ENCODE data around the gene C20orf141.
"Not testable (repeated sequence)": the region's sequence is repeated elsewhere in the genome, so short reads cannot be mapped to it uniquely, and the experiment has no call there.

Gene C20orf141, protein sequence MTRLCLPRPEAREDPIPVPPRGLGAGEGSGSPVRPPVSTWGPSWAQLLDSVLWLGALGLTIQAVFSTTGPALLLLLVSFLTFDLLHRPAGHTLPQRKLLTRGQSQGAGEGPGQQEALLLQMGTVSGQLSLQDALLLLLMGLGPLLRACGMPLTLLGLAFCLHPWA
- 0 reads per million in 3 experiments for total RNA-seq

- no peak for DNase-seq
Measured at GRCh38 chr20:2814587-2815051, at the start of gene C20orf141. TSS of gene C20orf141 (plus strand) at chr20:2814987. CDS start at chr20:2815185, 198 bp downstream.

DNA sequence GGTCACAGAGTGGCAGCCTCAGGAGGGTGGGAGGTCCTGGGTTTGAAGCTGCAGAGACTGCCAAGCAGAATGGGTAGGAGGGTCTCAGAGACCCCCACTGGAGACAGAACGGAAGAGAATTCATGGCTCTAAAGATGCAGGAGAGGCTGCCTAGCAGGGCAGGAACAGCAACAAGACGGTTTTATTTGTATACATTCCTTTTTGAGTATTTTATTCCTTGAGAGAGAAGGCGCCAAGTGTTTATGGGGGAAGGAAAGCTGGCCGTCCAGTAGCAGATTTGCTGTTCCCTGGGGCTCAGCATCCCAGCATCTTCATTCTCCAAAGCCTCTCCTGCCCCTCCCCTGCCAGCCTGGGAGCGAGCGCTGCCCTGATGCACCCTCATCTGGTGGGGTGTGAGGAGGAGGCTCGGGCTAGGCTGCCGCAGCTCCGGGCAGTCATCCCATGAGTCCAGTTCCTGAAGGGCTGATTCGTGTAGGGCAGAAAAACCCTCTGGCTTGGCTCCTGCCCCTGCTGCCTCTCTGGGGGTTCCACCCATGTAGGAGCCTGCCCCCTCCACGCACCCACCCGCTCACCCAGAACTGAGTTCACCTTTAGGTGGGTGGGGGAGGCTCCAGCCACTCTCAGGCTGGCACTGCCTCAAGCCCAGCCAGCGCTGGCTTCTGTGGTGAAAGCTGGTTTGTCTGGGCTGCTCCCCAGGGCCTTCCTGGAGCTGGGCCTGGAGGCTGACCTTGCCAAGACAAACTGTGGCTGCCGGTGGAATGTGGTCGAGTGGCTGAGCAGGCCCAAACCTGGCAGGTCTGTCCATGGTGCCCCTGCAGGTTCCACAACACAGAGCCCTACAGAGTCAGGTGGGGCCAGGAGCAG, 46.8 kb upstream of the C20orf141 start:
- no peak for DNase-seq

GRCh38 chr20:2768632-2769015, 46.2 kb upstream of the C20orf141 start:
- DNase-seq, result no peak

DNA sequence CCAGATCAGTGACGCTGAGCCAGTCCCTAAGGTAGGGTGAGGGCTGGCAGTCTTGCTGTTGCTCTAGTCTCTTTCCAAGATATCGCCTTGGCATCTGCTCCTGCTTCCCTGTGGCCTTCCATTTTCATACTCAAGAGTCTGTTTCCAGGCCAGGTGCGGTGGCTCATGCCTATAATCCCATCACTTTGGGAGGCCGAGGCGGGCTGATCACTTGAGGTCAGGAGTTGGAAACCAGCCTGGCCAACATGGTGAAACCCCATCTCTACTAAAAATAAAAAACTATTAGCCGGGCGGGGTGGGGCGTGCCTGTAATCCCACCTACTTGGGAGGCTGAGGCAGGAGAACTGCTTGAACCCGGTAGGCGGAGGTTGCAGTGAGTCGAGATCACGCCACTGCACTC, 44.7 kb upstream of the C20orf141 start:
- not testable (repeated sequence) for DNase-seq

- no peak for DNase-seq
Measured at GRCh38 chr20:2771631-2772080, 43.1 kb upstream of the C20orf141 start.

DNA sequence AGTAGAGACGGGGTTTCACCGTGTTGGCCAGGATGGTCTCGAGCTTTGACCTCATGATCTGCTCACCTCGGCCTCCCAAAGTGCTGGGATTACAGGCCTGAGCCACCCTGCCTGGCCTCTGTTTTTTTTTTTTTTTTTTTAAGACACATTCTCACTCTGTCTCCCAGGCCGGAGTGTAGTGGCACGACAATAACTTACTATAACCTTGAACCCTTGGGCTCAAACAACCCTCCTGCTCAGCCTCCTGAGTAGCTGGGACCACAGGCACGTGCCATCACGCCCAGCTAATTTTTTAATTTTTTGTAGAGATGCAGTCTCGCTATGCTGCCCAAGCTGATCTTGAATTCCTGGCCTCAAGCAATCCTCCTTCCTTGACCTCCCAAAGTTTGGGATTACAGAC, 41.0 kb upstream of the C20orf141 start:
- no peak for DNase-seq

DNA sequence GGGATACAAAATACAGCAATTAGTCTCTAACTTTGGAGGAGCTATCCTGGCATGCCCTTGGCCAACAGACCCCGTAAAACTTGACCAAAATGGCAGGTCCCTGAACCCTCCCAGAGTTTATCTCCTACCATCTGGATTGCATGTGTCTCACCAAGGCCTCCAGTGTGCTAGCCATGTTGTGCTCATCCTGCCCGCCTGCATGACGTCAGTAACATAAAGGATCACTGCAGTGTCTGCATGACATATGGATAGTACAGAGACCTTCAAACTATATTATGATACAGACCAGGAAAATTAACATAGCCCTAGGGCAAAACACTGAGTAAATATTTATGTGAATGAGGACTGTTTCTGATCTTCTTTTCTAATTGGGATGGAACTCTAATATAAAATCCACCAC, 39.6 kb upstream of the C20orf141 start:
- DNase-seq, result no peak

DNA sequence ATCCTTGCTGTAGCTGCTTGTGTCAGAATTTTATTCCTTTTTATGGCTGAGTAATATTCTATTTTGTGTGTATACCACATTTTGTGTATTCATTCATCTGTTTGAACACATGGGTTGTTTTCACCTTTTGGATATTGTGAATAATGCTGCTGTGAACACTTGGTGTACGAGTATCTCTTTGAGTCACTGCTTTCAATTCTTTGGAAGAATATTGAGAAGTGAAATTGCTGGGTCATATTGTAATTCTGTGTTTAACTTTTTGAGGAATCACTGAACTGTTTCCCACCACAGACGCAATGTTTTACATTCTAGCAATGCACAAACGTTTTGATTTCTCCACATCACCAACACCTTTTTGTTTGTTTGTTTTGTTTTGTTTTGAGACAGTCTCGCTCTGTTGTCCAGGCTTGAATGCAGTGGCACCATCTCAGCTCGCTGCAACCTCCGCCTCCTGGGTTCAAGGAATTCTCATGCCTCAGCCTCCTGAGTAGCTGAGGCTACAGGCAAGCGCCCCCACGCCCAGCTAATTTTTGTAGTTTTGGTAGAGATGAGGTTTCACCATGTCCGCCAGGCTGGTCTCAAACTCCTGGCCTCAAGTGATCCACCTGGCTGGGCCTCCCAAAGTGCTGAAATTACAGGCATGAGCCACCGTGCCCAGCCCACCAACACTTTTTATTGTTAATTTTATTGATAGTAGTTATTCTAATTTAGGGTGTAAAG, 36.0 kb upstream of the C20orf141 start:
- no peak for DNase-seq

- no peak for DNase-seq
Measured at GRCh38 chr20:2780948-2781347, 33.8 kb upstream of the C20orf141 start.

GRCh38 chr20:2783908-2784566, 30.8 kb upstream of the C20orf141 start:
- no peak for DNase-seq

GRCh38 chr20:2793471-2793870, 21.3 kb upstream of the C20orf141 start:
- no peak for DNase-seq

GRCh38 chr20:2794202-2794748, 20.5 kb upstream of the C20orf141 start:
- DNase-seq, result no peak

DNA sequence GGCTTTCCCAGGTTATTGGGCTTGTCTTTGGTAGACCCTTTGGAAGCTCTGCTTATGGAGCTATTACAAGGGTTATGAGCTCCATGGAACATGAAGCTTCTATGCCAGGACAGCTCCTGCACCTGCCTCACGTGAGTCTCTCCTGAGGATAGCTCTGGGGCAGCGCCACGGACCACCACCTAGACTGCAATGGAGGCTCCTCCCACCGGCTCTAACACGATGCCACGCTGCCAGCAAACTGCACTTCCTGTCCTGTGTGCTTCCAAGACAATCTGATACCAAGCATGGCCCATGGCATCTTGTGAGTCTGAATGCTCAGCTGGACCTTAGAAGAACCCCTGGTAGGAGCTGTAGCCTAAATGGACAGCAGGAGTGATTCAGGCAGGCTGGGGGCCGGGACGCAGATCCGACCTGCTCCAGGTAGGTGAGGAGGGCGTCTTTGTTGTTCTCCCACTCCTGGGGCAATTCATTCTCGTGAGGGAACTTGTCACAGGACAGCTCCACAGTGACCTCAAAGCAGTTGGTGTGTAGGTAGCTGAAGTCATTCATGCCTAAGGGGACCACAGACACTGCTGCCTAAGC, 19.8 kb upstream of the C20orf141 start:
- DNase-seq, result no peak

DNA sequence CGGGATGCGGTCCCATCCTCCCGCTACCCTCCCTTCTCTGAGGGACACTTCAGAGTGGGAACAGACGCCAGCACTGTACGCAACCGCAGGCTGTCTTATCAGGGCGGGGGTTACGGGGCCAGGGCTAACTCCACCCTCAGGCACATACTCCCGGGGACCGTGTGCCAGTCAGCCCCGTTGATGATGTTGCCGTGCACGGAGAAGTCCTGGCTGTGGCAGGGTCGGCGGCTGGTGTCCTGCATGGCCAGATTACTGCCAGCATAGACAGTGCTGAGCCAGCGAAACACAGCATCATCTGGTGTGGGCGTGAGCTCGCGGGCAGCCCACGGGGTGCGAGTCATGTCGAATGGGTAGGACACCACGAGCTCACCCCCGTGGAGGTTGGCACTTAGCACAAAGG, 19.3 kb upstream of the C20orf141 start:
- DNase-seq, result no peak

- no peak for DNase-seq
Measured at GRCh38 chr20:2796011-2796660, 18.7 kb upstream of the C20orf141 start.

DNA sequence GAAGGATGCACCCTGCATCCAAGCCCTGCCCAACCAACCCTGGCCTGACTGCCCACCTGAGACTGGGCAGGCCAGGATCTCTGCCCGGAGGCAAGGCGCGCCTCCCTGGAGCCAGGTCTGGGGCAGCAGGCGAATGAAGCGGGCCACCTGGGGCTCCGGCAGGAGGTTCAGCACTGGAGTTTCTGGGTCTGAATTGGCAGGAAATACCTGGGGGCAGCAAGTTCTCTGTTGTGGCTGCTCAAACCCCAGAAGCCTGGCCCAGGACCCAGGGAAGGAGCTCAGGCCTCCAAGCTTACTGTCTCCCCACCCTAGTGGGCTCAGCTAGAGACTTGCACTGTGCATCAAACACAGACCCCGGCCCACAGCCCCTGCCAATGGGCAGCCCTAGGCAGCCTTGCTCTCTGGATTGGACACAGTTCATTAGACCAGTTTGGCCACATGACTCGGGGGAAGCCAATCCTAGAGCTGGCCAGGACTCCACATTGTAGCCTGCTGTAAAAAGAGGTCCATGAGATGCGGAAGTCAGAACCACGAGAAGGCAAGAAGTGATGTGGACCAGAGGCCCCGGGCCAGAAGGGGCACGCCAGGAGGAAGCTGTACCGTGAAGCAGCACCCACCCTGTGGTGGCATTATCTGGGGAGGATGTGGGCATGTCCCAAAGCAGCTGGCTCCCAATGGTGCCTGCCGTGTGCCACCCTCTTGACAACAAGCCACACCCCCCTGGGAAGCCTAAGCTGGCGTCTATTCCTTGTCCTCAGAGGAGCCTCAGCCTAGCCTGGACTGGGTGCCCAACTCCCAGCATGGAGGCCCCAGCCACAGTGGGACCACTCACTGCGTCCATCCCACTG, 17.4 kb upstream of the C20orf141 start:
- DNase-seq, result no peak

DNA sequence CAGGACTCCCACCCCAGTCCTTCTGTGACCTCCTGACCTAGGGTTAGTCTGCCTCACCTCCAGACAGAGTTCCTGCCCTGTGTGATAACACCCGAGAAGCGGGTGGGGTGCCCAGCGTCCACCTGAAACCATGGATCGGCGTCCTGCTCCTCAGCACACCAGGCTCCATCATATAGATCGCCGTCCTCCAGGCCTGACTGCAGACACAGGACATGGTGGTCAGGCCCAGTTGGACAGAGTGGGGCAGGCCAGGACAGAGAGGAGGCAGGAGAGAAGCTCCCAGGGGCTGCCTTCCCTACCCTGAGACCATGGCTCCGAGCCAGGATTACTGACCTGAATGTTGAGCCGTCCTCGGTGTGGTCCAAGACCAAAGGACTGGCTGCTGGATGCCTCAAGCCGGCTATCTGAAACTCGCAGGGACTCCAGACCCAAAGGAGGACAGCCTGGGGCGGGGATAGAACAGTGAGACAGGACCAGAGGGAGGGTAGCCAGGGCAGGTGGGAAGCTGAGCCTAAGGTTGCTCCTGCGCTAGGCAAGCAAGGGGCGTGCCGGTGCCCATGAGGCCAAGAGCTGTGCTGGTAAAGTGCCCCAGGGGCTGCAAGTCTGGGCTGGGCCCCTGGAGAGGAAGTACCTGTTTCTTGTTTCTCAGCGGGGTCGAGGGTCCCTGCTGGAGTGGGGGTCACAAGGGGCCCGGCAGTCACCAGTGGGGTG, 16.5 kb upstream of the C20orf141 start:
- DNase-seq, result no peak

DNA sequence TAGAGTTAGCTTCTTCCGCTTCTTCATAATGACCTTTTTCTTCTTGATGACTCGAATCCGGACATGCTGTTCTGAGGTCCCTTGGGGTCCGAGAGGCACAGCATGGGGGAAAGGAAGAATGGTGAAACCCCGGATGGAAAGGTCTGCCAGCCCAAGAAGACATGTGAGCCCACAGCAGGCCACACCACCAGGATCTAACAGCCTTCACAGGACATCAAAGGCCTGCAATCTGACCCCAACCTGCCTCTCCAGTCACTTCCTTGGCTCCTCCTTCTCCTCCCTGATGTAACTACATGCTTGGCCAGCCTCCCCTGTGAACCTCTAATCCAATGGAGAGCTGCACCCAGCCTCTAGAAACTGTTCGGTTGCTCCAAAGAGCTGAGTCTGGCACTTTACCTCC, 16.0 kb upstream of the C20orf141 start:
- no peak for DNase-seq

DNA sequence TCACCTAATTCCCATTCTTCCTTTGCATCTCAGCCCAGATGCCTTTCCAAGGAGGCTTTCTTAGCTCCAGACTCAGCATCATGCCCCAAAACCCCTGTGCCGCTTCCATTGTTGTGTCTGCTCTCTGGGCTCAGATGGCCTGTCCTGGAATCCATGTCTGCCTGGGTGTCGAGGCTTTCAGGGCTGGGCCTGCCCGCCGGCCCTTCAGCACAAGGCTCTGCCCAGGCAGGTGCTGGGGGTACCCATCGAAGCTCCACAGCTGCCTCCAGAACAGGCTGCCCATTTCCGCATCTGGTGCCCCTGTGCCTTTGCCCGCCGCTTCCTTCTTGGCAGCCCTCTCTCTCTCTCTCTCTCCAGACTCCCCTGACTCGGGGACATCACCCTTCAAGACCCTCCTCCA, 15.5 kb upstream of the C20orf141 start:
- DNase-seq, result no peak
